Left lung (tissue), 10 donors: ENCODE results near the gene GTF2A2. TPM values are rescaled to one million over a fixed set of nuclear protein-coding genes. Genes with fewer than 3 reads are reported as not detected.

Experiments
- ATAC-seq: fragments of 200-7000 bp; cut with Tn5 transposase; one replicate; pipeline ENCODE4 v1.9.1; 2020; ENCODE audit warnings: moderate library complexity
- DNase-seq, 4 donors: peaks; one replicate each; pipeline ENCODE4 v3.0.0-alpha.2; 2013 to 2020
- H3K27ac ChIP-seq, 2 donors: fragments of 200-600 bp; sonication (generic) in 1 of 2; one replicate each; pipeline versions ENCODE4 v1.5.0 to v1.8.0; 2020 to 2021
- H3K27me3 ChIP-seq, 2 donors: fragments of 200-600 bp; sonication (generic) in 1 of 2; one replicate each; pipeline versions ENCODE4 v1.5.0 to v1.8.0; 2020 to 2021
- H3K36me3 ChIP-seq, 2 donors: fragments of 200-600 bp; sonication (generic) in 1 of 2; one replicate each; pipeline versions ENCODE4 v1.5.0 to v1.8.0; 2020 to 2021
- H3K4me1 ChIP-seq, 2 donors: fragments of 200-600 bp; one replicate each; pipeline ENCODE4 v1.8.0; 2021
- H3K4me3 ChIP-seq, 2 donors: fragments of 200-600 bp; sonication (generic) in 1 of 2; one replicate each; pipeline versions ENCODE4 v1.5.0 to v1.8.0; 2020 to 2021; ENCODE audit warnings: mild to moderate bottlenecking in 1 of 2
- H3K9me3 ChIP-seq, 2 donors: fragments of 200-600 bp; sonication (generic) in 1 of 2; one replicate each; pipeline versions ENCODE4 v1.5.0 to v1.8.0; 2020 to 2021
- CTCF ChIP-seq, 2 donors: fragments of 200-600 bp; sonication (generic) in 1 of 2; IDR thresholded peaks; one replicate each; pipeline versions ENCODE4 v1.5.0 to v1.8.0; 2021; ENCODE audit warnings: antibody characterized with exemption in 2 of 2
- intact Hi-C, 2 donors: fragments of 100-400 bp; cut with DNase I; formaldehyde crosslinking; loops; one replicate each; pipeline versions ENCODE4 v1.11.2 to v1.14.2; 2022
- polyA plus RNA-seq, 6 donors: library from polyadenylated mRNA; unstranded; fragments of 120-200 nt; gene quantifications; one replicate each; pipeline ENCODE4 v1.2.1, GENCODE V29; 2013; ENCODE audit not compliant: insufficient read length in 6 of 6
- total RNA-seq, 2 donors: library from RNA; stranded (reverse); fragmentation: NEBNext Ultra II Directional; extraction: Animal tissue kit (Norgen Biotek cat#: 25700); gene quantifications; one replicate each; pipeline ENCODE4 v1.2.1, GENCODE V29; 2021
- donor health status: DM: no; HTN: yes; CAD: no.
- donor health status: DM: no; HTN: no; CAD: no.

The GTF2A2 gene
- total and polyA plus RNA-seq, 8 donors = 92.5 to 112 (median 101) TPM

- ATAC-seq (no peak), DNase-seq (no peak)
- no peak overlapping the region for H3K27ac ChIP-seq
- no peaks in the 10 kb centered on the region for H3K36me3 ChIP-seq
- H3K27me3 ChIP-seq = no peaks in the 10 kb centered on the region
- peaks cover 0 to 7% of the 10 kb centered on the region in 2 donors for H3K9me3 ChIP-seq
- no peaks in the 10 kb centered on the region for H3K4me1 ChIP-seq
- no peak overlapping the region for H3K4me3 ChIP-seq
- no peak for TF ChIP-seq CTCF (IDR thresholded peaks at IDR 0.05)
- intact Hi-C loops = no loop called here
These were observed 58.9 kb downstream of the GTF2A2 start for GRCh38 chr15:59598461-59598860.

GRCh38 chr15:59596640-59597039, 60.7 kb downstream of the GTF2A2 start:
- Histone ChIP-seq H3K27ac (no peak overlapping the region), H3K27me3 (peaks cover 0 to 7% of the 10 kb centered on the region in 2 donors), H3K4me1 (no peaks in the 10 kb centered on the region), H3K9me3 (peaks cover 0 to 5% of the 10 kb centered on the region in 2 donors), H3K36me3 (no peaks in the 10 kb centered on the region), H3K4me3 (no peak overlapping the region)
- intact Hi-C loops = no loop called here
- DNase-seq = no peak
- ATAC-seq = no peak
- TF ChIP-seq CTCF (IDR thresholded peaks at IDR 0.05) = no peak

GRCh38 chr15:59595434-59595915, 61.8 kb downstream of the GTF2A2 start:
- no peak overlapping the region for H3K27ac ChIP-seq
- no peak for ATAC-seq

GRCh38 chr15:59594991-59595390, 62.3 kb downstream of the GTF2A2 start:
- DNase-seq (no peak), ATAC-seq (no peak)
- Histone ChIP-seq H3K4me1 (no peaks in the 10 kb centered on the region), H3K27ac (no peak overlapping the region), H3K27me3 (peaks cover 0 to 13% of the 10 kb centered on the region in 2 donors), H3K9me3 (no peaks in the 10 kb centered on the region), H3K36me3 (no peaks in the 10 kb centered on the region), H3K4me3 (no peak overlapping the region)
- no peak for TF ChIP-seq CTCF (IDR thresholded peaks at IDR 0.05)
- intact Hi-C loops = no loop called here

More at GRCh38 chr15:59595434-59595915, 61.8 kb downstream of the GTF2A2 start:
- Histone ChIP-seq H3K4me3 (no peak overlapping the region), H3K27me3 (peaks cover 0 to 8% of the 10 kb centered on the region in 2 donors), H3K36me3 (no peaks in the 10 kb centered on the region), H3K9me3 (no peaks in the 10 kb centered on the region), H3K4me1 (no peaks in the 10 kb centered on the region)
- DNase-seq = no peak
- no peak for TF ChIP-seq CTCF (IDR thresholded peaks at IDR 0.05)
- intact Hi-C loops = no loop called here

GRCh38 chr15:59594493-59594942, 62.8 kb downstream of the GTF2A2 start:
- intact Hi-C loops = no loop called here
- ATAC-seq (peak; percentile 92), DNase-seq (no peak)
- no peaks in the 10 kb centered on the region for H3K4me1 ChIP-seq
- TF ChIP-seq CTCF (IDR thresholded peaks at IDR 0.05) = no peak
- no peak overlapping the region for H3K4me3 ChIP-seq
- no peaks in the 10 kb centered on the region for H3K36me3 ChIP-seq
- peaks cover 0 to 17% of the 10 kb centered on the region in 2 donors for H3K27me3 ChIP-seq
- no peak overlapping the region for H3K27ac ChIP-seq
- no peaks in the 10 kb centered on the region for H3K9me3 ChIP-seq
